SK-N-SH (cell line): ENCODE data around the gene KRTAP15-1. TPM values are rescaled to one million over a fixed set of nuclear protein-coding genes. Genes with fewer than 3 reads are reported as not detected.

ENCODE experiments used
- CTCF ChIA-PET: fragments of 300-600, 350-600 bp; formaldehyde crosslinking; extraction: SDS; loops from one replicate; lab custom pipeline; 2021; lab: Yijun Ruan, JAX
- POLR2A ChIA-PET: fragments of 350-600 bp; sonication (Branson Sonifier 250); formaldehyde crosslinking; extraction: SDS; loops from one replicate; lab custom pipeline; 2020; ENCODE audit warnings: antibody characterized with exemption, inconsistent platforms; lab: Yijun Ruan, JAX
- DNase-seq: peaks from one replicate; pipeline ENCODE4 v3.0.0; 2012
- H2AFZ ChIP-seq: fragments of 200-600 bp; sonication (generic); 2 replicates; pipeline ENCODE4 v1.8.1; 2016; ENCODE audit warnings: antibody characterized with exemption, mild to moderate bottlenecking, low read depth
- H3F3A ChIP-seq: fragments of 200-600 bp; sonication (generic); replicated peaks from 2 replicates; pipeline ENCODE3; 2016; ENCODE audit warnings: antibody characterized with exemption, mild to moderate bottlenecking; ENCODE audit not compliant: insufficient read depth
- H3K27ac ChIP-seq, 2 experiments: fragments of 200-500 bp in 1 of 2; fragments of 200-600 bp in 1 of 2; sonication (Bioruptor generic) in 1 of 2; sonication (generic), shearing (Covaris generic) in 1 of 2; 2 replicates each; pipeline versions ENCODE4 v1.5.1 to v1.6.1; 2014 to 2016; ENCODE audit warnings: low read depth in 2 of 2, inconsistent platforms in 1 of 2, low read length in 1 of 2, mild to moderate bottlenecking in 1 of 2, mixed read lengths in 1 of 2
- H3K27me3 ChIP-seq: fragments of 200-600 bp; sonication (generic), shearing (Covaris generic); 2 replicates; pipeline ENCODE4 v1.6.1; 2016; ENCODE audit warnings: mixed run types; ENCODE audit not compliant: insufficient read depth
- H3K36me3 ChIP-seq, 2 experiments: fragments of 200-500 bp in 1 of 2; fragments of 200-600 bp in 1 of 2; sonication (Bioruptor generic) in 1 of 2; sonication (generic) in 1 of 2; replicated peaks in 1 of 2; 2 replicates each; pipeline versions ENCODE3 to v1.5.1; 2014 to 2016; ENCODE audit warnings: low read length in 1 of 2, mild to moderate bottlenecking in 1 of 2; ENCODE audit not compliant: insufficient read depth in 2 of 2, control insufficient read depth in 1 of 2
- H3K4me1 ChIP-seq, 2 experiments: fragments of 200-500 bp in 1 of 2; fragments of 200-600 bp in 1 of 2; sonication (Bioruptor generic) in 1 of 2; sonication (generic), shearing (Covaris generic) in 1 of 2; 2 replicates each; pipeline versions ENCODE4 v1.5.1 to v1.6.1; 2014 to 2016; ENCODE audit warnings: low read depth in 1 of 2, low read length in 1 of 2, mixed run types in 1 of 2; ENCODE audit not compliant: insufficient read depth in 2 of 2, control insufficient read depth in 1 of 2
- H3K4me2 ChIP-seq: fragments of 200-600 bp; sonication (generic), shearing (Covaris generic); 2 replicates; pipeline ENCODE4 v1.6.1; 2017; ENCODE audit warnings: mixed run types
- H3K4me3 ChIP-seq, 2 experiments: fragments of 200-500 bp in 1 of 2; fragments of 200-600 bp in 1 of 2; sonication (Bioruptor generic) in 1 of 2; sonication (generic), shearing (Covaris generic) in 1 of 2; 2 replicates each; pipeline versions ENCODE4 v1.5.1 to v1.8.1; 2014 to 2016; ENCODE audit warnings: low read depth in 2 of 2, inconsistent platforms in 1 of 2, low read length in 1 of 2, mild to moderate bottlenecking in 1 of 2, mixed read lengths in 1 of 2, moderate library complexity in 1 of 2
- H3K79me2 ChIP-seq: fragments of 200-600 bp; sonication (generic); 2 replicates; pipeline ENCODE4 v1.8.1; 2017; ENCODE audit warnings: mild to moderate bottlenecking; ENCODE audit not compliant: insufficient read depth
- H3K9ac ChIP-seq: fragments of 200-600 bp; sonication (generic); 2 replicates; pipeline ENCODE4 v1.6.1; 2017; ENCODE audit warnings: mixed run types
- H3K9me2 ChIP-seq: fragments of 200-600 bp; sonication (generic); 2 replicates; pipeline ENCODE4 v1.6.1; 2017; ENCODE audit warnings: mixed run types
- H3K9me3 ChIP-seq: fragments of 200-600 bp; sonication (generic); 2 replicates; pipeline ENCODE4 v1.6.1; 2017; ENCODE audit warnings: mixed run types, mild to moderate bottlenecking, moderate library complexity
- H4K20me1 ChIP-seq: fragments of 200-600 bp; sonication (generic); 2 replicates; pipeline ENCODE4 v1.6.1; 2017; ENCODE audit warnings: mild to moderate bottlenecking, mixed run types; ENCODE audit not compliant: insufficient read depth
- ELF1 ChIP-seq: IDR thresholded peaks from 2 replicates; pipeline ENCODE4 v1.4.0; 2012
- EP300 ChIP-seq, 2 experiments: IDR thresholded peaks; 2 replicates each; pipeline versions ENCODE4 v1.4.0 to v1.6.1; 2012; ENCODE audit warnings: borderline replicate concordance in 1 of 2, low read depth in 1 of 2, low read length in 1 of 2
- EZH2phosphoT487 ChIP-seq: fragments of 200-600 bp; sonication (generic); IDR thresholded peaks from 2 replicates; pipeline ENCODE4 v1.6.1; 2017; ENCODE audit warnings: low read depth, mixed run types, mild to moderate bottlenecking, antibody characterized with exemption, moderate library complexity, borderline replicate concordance
- GATA2 ChIP-seq: sonication (generic); formaldehyde crosslinking; IDR thresholded peaks from 2 replicates; pipeline ENCODE4 v1.5.0; 2020; ENCODE audit warnings: mild to moderate bottlenecking, missing genetic modification reagents
- IRF3 ChIP-seq: fragments of 150-350 bp; IDR thresholded peaks from 2 replicates; pipeline ENCODE4 v1.6.1; 2016; ENCODE audit warnings: mild to moderate bottlenecking, low read depth, low read length
- MEF2A ChIP-seq: IDR thresholded peaks from 2 replicates; pipeline ENCODE4 v1.4.0; 2012; ENCODE audit warnings: low read depth, borderline replicate concordance
- MXI1 ChIP-seq: IDR thresholded peaks from 2 replicates; pipeline ENCODE4 v1.6.1; 2012; ENCODE audit warnings: mild to moderate bottlenecking, low read depth, low read length, improper control_type of control experiment
- NFIC ChIP-seq: IDR thresholded peaks from 2 replicates; pipeline ENCODE4 v1.4.0; 2012; ENCODE audit warnings: borderline replicate concordance
- NRF1 ChIP-seq: IDR thresholded peaks from 2 replicates; pipeline ENCODE4 v1.6.1; 2012; ENCODE audit warnings: low read depth, mild to moderate bottlenecking, low read length
- POLR2AphosphoS5 ChIP-seq: IDR thresholded peaks from 2 replicates; pipeline ENCODE4 v1.6.1; 2012; ENCODE audit warnings: low read depth, low read length
- RAD21 ChIP-seq: IDR thresholded peaks from 2 replicates; pipeline ENCODE4 v1.6.1; 2012; ENCODE audit warnings: mild to moderate bottlenecking, low read length
- REST ChIP-seq: IDR thresholded peaks from 2 replicates; pipeline ENCODE4 v1.6.1; 2012; ENCODE audit warnings: mild to moderate bottlenecking, low read depth, low read length, moderate library complexity
- RXRA ChIP-seq: IDR thresholded peaks from 2 replicates; pipeline ENCODE4 v1.4.0; 2012; ENCODE audit warnings: low read depth, mild to moderate bottlenecking, borderline replicate concordance
- TCF12 ChIP-seq: IDR thresholded peaks from 2 replicates; pipeline ENCODE4 v1.4.0; 2012
- USF1 ChIP-seq: IDR thresholded peaks from 2 replicates; pipeline ENCODE4 v1.4.0; 2012; ENCODE audit warnings: low read depth, borderline replicate concordance
- WGBS: methylation state at CpG from one replicate; pipeline ENCODE4 v1.1.6; 2017; ENCODE audit warnings: low lambda C conversion rate; 5-methylcytosine and 5-hydroxymethylcytosine counted together
- polyA plus RNA-seq, 3 experiments: library from polyadenylated mRNA; depleted of rRNA; stranded (reverse); fragments of >200 nt; gene quantifications; 2 replicates each; pipeline ENCODE4 v1.2.3, GENCODE V29; 2012
- TF ChIP-seq, protein P1 (sequence below): IDR thresholded peaks from 2 replicates; pipeline ENCODE4 v1.4.0; 2012; ENCODE audit warnings: low read depth

The KRTAP15-1 gene
- polyA plus RNA-seq, 1 of the 3 experiments (the other 2 are of a cell fraction) = not detected

DNA sequence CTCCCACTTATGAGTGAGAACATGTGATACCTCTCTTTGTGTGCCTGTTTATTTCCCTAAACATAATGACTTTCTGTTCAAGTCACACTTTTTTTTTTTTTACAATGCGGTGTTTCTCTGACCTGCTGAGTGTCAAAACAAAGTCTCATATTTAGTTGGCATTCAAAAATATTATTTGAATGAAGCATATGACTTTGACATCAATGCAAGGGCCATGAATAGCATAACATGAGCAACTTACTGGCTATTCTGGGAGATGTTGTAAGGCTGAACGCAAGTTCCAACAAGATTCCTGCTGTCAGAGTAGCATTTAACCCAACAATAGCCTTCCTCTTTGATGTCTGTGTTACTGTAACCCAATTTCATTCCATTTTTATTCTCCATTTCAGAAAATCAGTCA lies 42.1 kb downstream of the KRTAP15-1 start:
- no peak overlapping the region for H3K4me3 ChIP-seq
- TF ChIP-seq EZH2phosphoT487 (no peak), IRF3 (no peak), ELF1 (no peak), REST (no peak), GATA2 (CRISPR knock-in tag) (no peak), RAD21 (no peak), MXI1 (no peak), POLR2AphosphoS5 (no peak), NRF1 (no peak), MEF2A (no peak), RXRA (no peak), USF1 (no peak), EP300 (IDR thresholded peaks at IDR 0.05; ENCODE audit: borderline replicate concordance in 1 of 2, low read depth in 1 of 2, low read length in 1 of 2) (no peak), TCF12 (no peak), NFIC (no peak)
- TF ChIP-seq, protein P1, sequence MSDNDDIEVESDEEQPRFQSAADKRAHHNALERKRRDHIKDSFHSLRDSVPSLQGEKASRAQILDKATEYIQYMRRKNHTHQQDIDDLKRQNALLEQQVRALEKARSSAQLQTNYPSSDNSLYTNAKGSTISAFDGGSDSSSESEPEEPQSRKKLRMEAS = no peak
- H3K36me3 ChIP-seq = no peaks in the 10 kb centered on the region
- no peaks in the 10 kb centered on the region for H3K4me1 ChIP-seq
- no peaks in the 10 kb centered on the region for H3K27me3 ChIP-seq
- no peaks in the 10 kb centered on the region for H4K20me1 ChIP-seq
- 0% methylated on average over 2 of the region's 2 CpGs for WGBS
- no peak overlapping the region for H3K4me2 ChIP-seq
- POLR2A ChIA-PET = no interaction called here
- H2AFZ ChIP-seq = no peak overlapping the region
- no peak overlapping the region for H3K27ac ChIP-seq
- H3F3A ChIP-seq = no peaks in the 10 kb centered on the region
- H3K9me2 ChIP-seq = no peaks in the 10 kb centered on the region
- peaks cover 3% of the 10 kb centered on the region; the same call in 1 of the 2 replicates for H3K9me3 ChIP-seq
- no peak for DNase-seq
- H3K9ac ChIP-seq = no peak overlapping the region
- CTCF ChIA-PET = no interaction called here
- no peaks in the 10 kb centered on the region for H3K79me2 ChIP-seq
